ENCODE results near the gene DSTYK.

Gene DSTYK

GRCh38 chr1:205228093-205228521 lies 16.6 kb upstream of the DSTYK start:
- Histone ChIP-seq H2AFZ (ENCODE audit: low read length) (peak overlapping the region; percentile 88), H3K9me2 (replicated peaks; ENCODE audit: insufficient read depth, low read length) (no peaks in the 10 kb centered on the region), H3K4me2 (ENCODE audit: low read depth, low read length) (peak overlapping the region; percentile 96), H4K20me1 (ENCODE audit: insufficient read depth, low read length) (no peaks in the 10 kb centered on the region), H3K4me1 (ENCODE audit: low read length) (peaks cover 20% of the 10 kb centered on the region), H3K9ac (ENCODE audit: low read length) (peak overlapping the region; percentile 47; the same call in 1 of the 2 replicates), H3K27ac (ENCODE audit: low read length) (no peak overlapping the region), H3F3A (ENCODE audit: insufficient read depth, low read length) (peaks cover 38% of the 10 kb centered on the region), H3K9me3 (replicated peaks; ENCODE audit: insufficient read depth, low read length) (no peaks in the 10 kb centered on the region), H3K4me3 (ENCODE audit: low read length) (peak overlapping the region; percentile 72), H3K36me3 (replicated peaks; ENCODE audit: insufficient read depth, low read length) (no peaks in the 10 kb centered on the region), H3K79me2 (ENCODE audit: low read length) (peaks cover 30% of the 10 kb centered on the region), H3K27me3 (replicated peaks; ENCODE audit: insufficient read depth, low read length) (peaks cover 8% of the 10 kb centered on the region; the same call in 1 of the 2 replicates)
- TF ChIP-seq EZH2 (optimal IDR thresholded peaks at IDR 0.05; ENCODE audit: low read depth, low read length) (no peak), EZH2phosphoT487 (IDR thresholded peaks at IDR 0.05; ENCODE audit: low read length) (no peak), CTCF (IDR thresholded peaks at IDR 0.05; ENCODE audit: low read length) (no peak)
- peak; percentile 26 for DNase-seq

- peak within 1 kb of the TSS; percentile 47; the same call in 1 of the 2 replicates for H3K9ac ChIP-seq (ENCODE audit: low read length)
- H2AFZ ChIP-seq (ENCODE audit: low read length) = peak within 1 kb of the TSS; percentile 88
- peaks cover 27% of the 10 kb centered on the region for H3K79me2 ChIP-seq (ENCODE audit: low read length)
- peak within 1 kb of the TSS; percentile 16; the same call in 1 of the 2 replicates for H3K27ac ChIP-seq (ENCODE audit: low read length)
- H3K4me1 ChIP-seq (ENCODE audit: low read length) = peaks cover 20% of the 10 kb centered on the region
- H3K9me2 ChIP-seq (replicated peaks; ENCODE audit: insufficient read depth, low read length) = no peaks in the 10 kb centered on the region
- TF ChIP-seq EZH2phosphoT487 (IDR thresholded peaks at IDR 0.05; ENCODE audit: low read length) (no peak), EZH2 (optimal IDR thresholded peaks at IDR 0.05; ENCODE audit: low read depth, low read length) (no peak), CTCF (IDR thresholded peaks at IDR 0.05; ENCODE audit: low read length) (no peak)
- H4K20me1 ChIP-seq (ENCODE audit: insufficient read depth, low read length) = no peaks in the 10 kb centered on the region
- peaks cover 8% of the 10 kb centered on the region; the same call in 1 of the 2 replicates for H3K27me3 ChIP-seq (replicated peaks; ENCODE audit: insufficient read depth, low read length)
- H3K36me3 ChIP-seq (replicated peaks; ENCODE audit: insufficient read depth, low read length) = no peaks in the 10 kb centered on the region
- no peaks in the 10 kb centered on the region for H3K9me3 ChIP-seq (replicated peaks; ENCODE audit: insufficient read depth, low read length)
- peak within 1 kb of the TSS; percentile 72 for H3K4me3 ChIP-seq (ENCODE audit: low read length)
- peak; percentile 98 for DNase-seq
- peak within 1 kb of the TSS; percentile 96 for H3K4me2 ChIP-seq (ENCODE audit: low read depth, low read length)
- peaks cover 38% of the 10 kb centered on the region for H3F3A ChIP-seq (ENCODE audit: insufficient read depth, low read length)
These were observed 16.1 kb upstream of the DSTYK start, which contains the start of gene TMCC2 for GRCh38 chr1:205227584-205228013. Gene TMCC2 (plus strand): TSS chr1:205227946. CDS start chr1:205228565, 619 bp downstream.

- H3K27me3 ChIP-seq (replicated peaks; ENCODE audit: insufficient read depth, low read length) = peaks cover 8% of the 10 kb centered on the region; the same call in 1 of the 2 replicates
- no peak overlapping the region for H3K27ac ChIP-seq (ENCODE audit: low read length)
- H3K36me3 ChIP-seq (replicated peaks; ENCODE audit: insufficient read depth, low read length) = no peaks in the 10 kb centered on the region
- peak overlapping the region; percentile 85 for H2AFZ ChIP-seq (ENCODE audit: low read length)
- H4K20me1 ChIP-seq (ENCODE audit: insufficient read depth, low read length) = no peaks in the 10 kb centered on the region
- H3K79me2 ChIP-seq (ENCODE audit: low read length) = peaks cover 21% of the 10 kb centered on the region
- DNase-seq = peak; percentile 21
- H3K9me2 ChIP-seq (replicated peaks; ENCODE audit: insufficient read depth, low read length) = no peaks in the 10 kb centered on the region
- peak overlapping the region; percentile 68 for H3K4me3 ChIP-seq (ENCODE audit: low read length)
- H3K9ac ChIP-seq (ENCODE audit: low read length) = peak overlapping the region; percentile 41; the same call in 1 of the 2 replicates
- peaks cover 14% of the 10 kb centered on the region for H3K4me1 ChIP-seq (ENCODE audit: low read length)
- H3F3A ChIP-seq (ENCODE audit: insufficient read depth, low read length) = peaks cover 35% of the 10 kb centered on the region
- no peaks in the 10 kb centered on the region for H3K9me3 ChIP-seq (replicated peaks; ENCODE audit: insufficient read depth, low read length)
- H3K4me2 ChIP-seq (ENCODE audit: low read depth, low read length) = peak overlapping the region; percentile 94
- TF ChIP-seq CTCF (IDR thresholded peaks at IDR 0.05; ENCODE audit: low read length) = no peak
- TF ChIP-seq EZH2 (optimal IDR thresholded peaks at IDR 0.05; ENCODE audit: low read depth, low read length) = no peak
- no peak for TF ChIP-seq EZH2phosphoT487 (IDR thresholded peaks at IDR 0.05; ENCODE audit: low read length)
These were observed 15.5 kb upstream of the DSTYK start for GRCh38 chr1:205226868-205227583.

Data from MM.1S (cell line).